Endodermal cell (in vitro differentiated cells): ENCODE measurements around the gene LRMDA. TPM values are rescaled to one million over a fixed set of nuclear protein-coding genes. Genes with fewer than 3 reads are reported as not detected.

Source experiments
- DNase-seq: peaks from one replicate; pipeline ENCODE4 v3.0.0-alpha.2; 2017
- H3K27ac ChIP-seq: 2 replicates; pipeline ENCODE4 v1.5.1; 2013; ENCODE audit warnings: mild to moderate bottlenecking, low read depth, low read length, moderate library complexity
- H3K27me3 ChIP-seq: 2 replicates; pipeline ENCODE4 v1.6.1; 2013; ENCODE audit warnings: mild to moderate bottlenecking, low read length, moderate library complexity; ENCODE audit not compliant: insufficient read depth, control insufficient read depth, poor library complexity, severe bottlenecking
- H3K36me3 ChIP-seq: 2 replicates; pipeline ENCODE4 v1.7.0; 2013; ENCODE audit warnings: mild to moderate bottlenecking, low read length, moderate library complexity; ENCODE audit not compliant: control insufficient read depth, insufficient read depth
- H3K4me1 ChIP-seq: one replicate; pipeline ENCODE4 v1.7.0; 2013; ENCODE audit warnings: low read length; ENCODE audit not compliant: control insufficient read depth, insufficient read depth
- H3K4me3 ChIP-seq: 2 replicates; pipeline ENCODE4 v1.5.1; 2013; ENCODE audit warnings: mild to moderate bottlenecking, low read length, moderate library complexity
- H3K9ac ChIP-seq: 2 replicates; pipeline ENCODE4 v1.6.1; 2013; ENCODE audit warnings: mild to moderate bottlenecking, low read length, moderate library complexity; ENCODE audit not compliant: poor library complexity, severe bottlenecking; ENCODE audit errors: extremely low read depth
- H3K9me3 ChIP-seq: 2 replicates; pipeline ENCODE4 v1.6.1; 2013; ENCODE audit warnings: mild to moderate bottlenecking, low read length, moderate library complexity; ENCODE audit not compliant: control insufficient read depth
- H3K27ac Mint-ChIP-seq: 2 replicates; pipeline ENCODE4 v1.8.0; 2020; ENCODE audit warnings: mixed read lengths
- H3K27me3 Mint-ChIP-seq: 2 replicates; pipeline ENCODE4 v1.8.0; 2021; ENCODE audit warnings: mild to moderate bottlenecking, mixed read lengths; ENCODE audit not compliant: insufficient read depth
- H3K36me3 Mint-ChIP-seq: 2 replicates; pipeline ENCODE4 v1.8.0; 2020; ENCODE audit warnings: low read depth, mixed read lengths
- H3K4me1 Mint-ChIP-seq: 2 replicates; pipeline ENCODE4 v1.8.0; 2020; ENCODE audit warnings: mixed read lengths
- H3K4me3 Mint-ChIP-seq: 2 replicates; pipeline ENCODE4 v1.8.0; 2020; ENCODE audit warnings: mild to moderate bottlenecking, moderate library complexity, mixed read lengths
- H3K9me3 Mint-ChIP-seq: 2 replicates; pipeline ENCODE4 v1.8.0; 2020; ENCODE audit warnings: mild to moderate bottlenecking, mixed read lengths
- CTCF ChIP-seq: fragments of 200-600 bp; sonication (generic); conservative IDR thresholded peaks from 2 replicates; pipeline ENCODE4 v1.5.0; 2021; ENCODE audit warnings: antibody characterized with exemption, mild to moderate bottlenecking
- WGBS, 2 experiments: methylation state at CpG; one replicate each; pipeline versions ENCODE4 v1.1.5 to v1.1.7; 2013; ENCODE audit warnings: missing lambda C conversion rate in 2 of 2, mixed read lengths in 1 of 2; ENCODE audit not compliant: insufficient coverage in 1 of 2, insufficient read length in 1 of 2; 5-methylcytosine and 5-hydroxymethylcytosine counted together
- total RNA-seq, 2 donors: library from RNA; stranded (reverse); fragmentation: NEBNext Ultra II Directional in 1 of 2; extraction: Animal tissue kit (Norgen Biotek cat#: 25700) in 1 of 2; gene quantifications; 2 replicates in 1 of 2; 3 replicates in 1 of 2; pipeline ENCODE4 v1.2.1, GENCODE V29; 2021

The LRMDA gene
- total RNA-seq, 2 donors from 2014 or later: 1.7 to 5.1 TPM

- 57 to 68% methylated on average over 5 to 7 of the region's 10 CpGs for WGBS, 2 experiments
- H3K9ac ChIP-seq: no peak overlapping the region
- no peak overlapping the region for H3K4me3 ChIP-seq
- no peak for TF ChIP-seq CTCF
- H3K27me3 Mint-ChIP-seq: peaks cover 14% of the 10 kb centered on the region
- DNase-seq: no peak
- no peak overlapping the region for H3K4me3 Mint-ChIP-seq
- peaks cover 29% of the 10 kb centered on the region for H3K27me3 ChIP-seq
- no peaks in the 10 kb centered on the region for H3K9me3 ChIP-seq
- H3K9me3 Mint-ChIP-seq: no peaks in the 10 kb centered on the region
- H3K4me1 ChIP-seq: peaks cover 11% of the 10 kb centered on the region
- H3K27ac Mint-ChIP-seq: no peak overlapping the region
- peaks cover 17% of the 10 kb centered on the region for H3K4me1 Mint-ChIP-seq
- H3K36me3 Mint-ChIP-seq: no peaks in the 10 kb centered on the region
- H3K27ac ChIP-seq: no peak overlapping the region
- no peaks in the 10 kb centered on the region for H3K36me3 ChIP-seq
These were observed 192.1 kb downstream of the LRMDA start for GRCh38 chr10:75623310-75624093.

GRCh38 chr10:75624638-75625037 is 193.2 kb downstream of the LRMDA start:
- 96% methylated on average over 1 of the region's 1 CpG; no CpG with 5 or more reads in 1 of the 2 experiments for WGBS, 2 experiments
- no peak for DNase-seq
- H3K9me3 Mint-ChIP-seq: no peaks in the 10 kb centered on the region
- Histone ChIP-seq H3K9ac (no peak overlapping the region), H3K27ac (no peak overlapping the region), H3K27me3 (peaks cover 33% of the 10 kb centered on the region), H3K4me3 (no peak overlapping the region), H3K4me1 (peaks cover 11% of the 10 kb centered on the region), H3K9me3 (no peaks in the 10 kb centered on the region), H3K36me3 (no peaks in the 10 kb centered on the region)
- no peak overlapping the region for H3K4me3 Mint-ChIP-seq
- peaks cover 14% of the 10 kb centered on the region for H3K27me3 Mint-ChIP-seq
- H3K27ac Mint-ChIP-seq: no peak overlapping the region
- TF ChIP-seq CTCF: no peak
- H3K4me1 Mint-ChIP-seq: peaks cover 17% of the 10 kb centered on the region
- H3K36me3 Mint-ChIP-seq: no peaks in the 10 kb centered on the region

- H3K27me3 Mint-ChIP-seq: peaks cover 14% of the 10 kb centered on the region
- H3K27ac Mint-ChIP-seq: no peak overlapping the region
- 90 to 94% methylated on average over 2 of the region's 2 CpGs for WGBS, 2 experiments
- no peaks in the 10 kb centered on the region for H3K4me1 ChIP-seq
- peaks cover 47% of the 10 kb centered on the region for H3K27me3 ChIP-seq
- no peak for TF ChIP-seq CTCF
- no peaks in the 10 kb centered on the region for H3K36me3 Mint-ChIP-seq
- H3K36me3 ChIP-seq: no peaks in the 10 kb centered on the region
- H3K4me3 ChIP-seq: no peak overlapping the region
- no peak overlapping the region for H3K4me3 Mint-ChIP-seq
- no peak overlapping the region for H3K9ac ChIP-seq
- DNase-seq: no peak
- no peaks in the 10 kb centered on the region for H3K9me3 ChIP-seq
- H3K9me3 Mint-ChIP-seq: no peaks in the 10 kb centered on the region
- no peak overlapping the region for H3K27ac ChIP-seq
- no peaks in the 10 kb centered on the region for H3K4me1 Mint-ChIP-seq
These were observed 199.3 kb downstream of the LRMDA start for GRCh38 chr10:75630746-75631145.
